ENCODE data around the gene DENND2C.

Gene DENND2C

DNA sequence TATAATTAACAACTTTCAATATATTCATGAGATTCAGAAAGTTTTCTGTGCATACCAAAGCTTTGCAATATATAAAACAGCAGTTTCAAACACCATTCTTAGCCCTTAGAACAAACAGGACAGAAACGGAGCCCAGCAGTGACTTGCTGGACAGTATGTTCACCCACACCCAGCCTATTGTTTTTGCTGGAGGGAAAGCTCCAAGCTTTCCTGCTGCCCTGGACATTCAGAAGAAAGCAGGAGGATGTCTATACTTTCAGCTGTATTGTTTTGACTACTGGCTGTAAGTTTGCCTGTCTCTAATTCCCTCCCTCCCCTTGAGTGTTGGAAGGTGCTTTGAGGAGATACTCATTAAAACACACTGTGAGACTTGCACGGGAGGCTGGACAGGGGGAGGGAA lies 9.6 kb downstream of the DENND2C start:
- no peaks in the 10 kb centered on the region for H3K4me1 Mint-ChIP-seq (ENCODE audit: low read depth)
- H3K27ac Mint-ChIP-seq = no peak overlapping the region
- H3K9me3 Mint-ChIP-seq (ENCODE audit: low read depth) = no peaks in the 10 kb centered on the region
- H3K27me3 Mint-ChIP-seq = peaks cover 10% of the 10 kb centered on the region
- H3K36me3 Mint-ChIP-seq = no peaks in the 10 kb centered on the region
- no peak overlapping the region for H3K4me3 Mint-ChIP-seq

GRCh38 chr1:114651893-114652292 lies 18.0 kb downstream of the DENND2C start:
- Mint-ChIP-seq H3K4me3 (no peak overlapping the region), H3K27ac (no peak overlapping the region), H3K9me3 (ENCODE audit: low read depth) (no peaks in the 10 kb centered on the region), H3K36me3 (no peaks in the 10 kb centered on the region), H3K27me3 (no peaks in the 10 kb centered on the region), H3K4me1 (ENCODE audit: low read depth) (no peaks in the 10 kb centered on the region)

DNA sequence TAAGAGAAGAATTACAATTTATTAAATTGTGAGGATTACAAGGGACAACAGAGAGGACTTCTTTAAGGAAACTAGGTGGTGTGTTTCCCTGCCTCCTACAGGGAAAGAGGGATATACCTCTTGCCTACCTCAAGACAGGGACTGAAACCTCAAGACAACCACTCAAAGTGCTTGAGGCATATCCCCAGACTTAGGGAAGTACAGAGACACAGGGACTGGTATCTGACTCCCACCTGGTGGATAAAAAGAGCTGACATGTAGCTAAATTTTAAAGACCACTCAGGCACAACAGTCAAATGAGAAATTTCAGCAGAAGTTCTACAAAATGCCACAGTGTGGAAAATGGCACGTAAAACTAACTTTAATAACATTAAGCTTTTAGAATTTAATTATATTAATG lies 21.3 kb downstream of the DENND2C start:
- H3K36me3 Mint-ChIP-seq = no peaks in the 10 kb centered on the region
- no peak overlapping the region for H3K27ac Mint-ChIP-seq
- no peaks in the 10 kb centered on the region for H3K27me3 Mint-ChIP-seq
- no peaks in the 10 kb centered on the region for H3K9me3 Mint-ChIP-seq (ENCODE audit: low read depth)
- no peaks in the 10 kb centered on the region for H3K4me1 Mint-ChIP-seq (ENCODE audit: low read depth)
- no peak overlapping the region for H3K4me3 Mint-ChIP-seq

DNA sequence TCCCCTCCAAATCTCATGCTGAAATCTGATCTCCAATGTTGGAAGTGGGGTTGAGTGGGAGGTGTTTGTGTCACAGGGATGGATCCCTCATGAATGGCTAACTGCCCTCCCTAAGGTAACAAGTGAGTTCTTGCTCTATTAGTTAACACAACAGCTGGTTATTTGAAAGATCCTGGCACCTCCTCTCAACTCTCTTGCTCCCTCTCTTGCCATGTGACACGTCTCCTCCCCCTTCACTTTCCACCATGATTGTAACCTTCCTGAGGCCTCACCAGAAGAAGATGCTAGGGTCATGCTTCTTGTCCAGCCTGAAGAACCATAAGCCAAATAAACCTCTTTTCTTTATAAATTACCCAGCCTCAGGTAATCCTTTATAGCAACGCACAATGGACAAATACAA lies 28.5 kb downstream of the DENND2C start:
- Mint-ChIP-seq H3K36me3 (no peaks in the 10 kb centered on the region), H3K4me3 (no peak overlapping the region), H3K27ac (no peak overlapping the region), H3K4me1 (ENCODE audit: low read depth) (no peaks in the 10 kb centered on the region), H3K27me3 (peaks cover 3% of the 10 kb centered on the region), H3K9me3 (ENCODE audit: low read depth) (no peaks in the 10 kb centered on the region)

- Mint-ChIP-seq H3K4me3 (no peak overlapping the region), H3K9me3 (ENCODE audit: low read depth) (no peaks in the 10 kb centered on the region), H3K4me1 (ENCODE audit: low read depth) (no peaks in the 10 kb centered on the region), H3K27me3 (peaks cover 6% of the 10 kb centered on the region), H3K36me3 (no peaks in the 10 kb centered on the region), H3K27ac (no peak overlapping the region)
These were observed 30.9 kb downstream of the DENND2C start for GRCh38 chr1:114638910-114639309.

DNA sequence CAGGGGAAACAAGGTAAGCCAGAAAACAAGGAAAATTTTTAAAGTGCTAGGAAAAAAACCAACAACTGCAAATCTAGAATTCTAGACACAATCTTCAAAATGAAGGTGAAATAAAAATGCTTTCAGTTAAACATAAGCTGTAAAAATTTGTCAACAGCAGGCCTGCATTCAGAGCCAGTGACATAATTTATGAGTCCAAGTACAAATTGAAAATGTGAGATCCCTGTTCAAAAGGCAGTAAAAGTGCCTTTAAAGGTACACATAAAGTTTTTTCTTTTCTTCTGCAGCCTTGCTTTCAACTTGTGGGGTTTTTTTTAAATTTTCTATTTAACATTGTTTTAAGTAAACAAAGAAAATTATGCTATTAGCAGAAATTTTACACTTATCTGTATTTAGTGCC lies 37.4 kb downstream of the DENND2C start:
- Mint-ChIP-seq H3K4me1 (ENCODE audit: low read depth) (no peaks in the 10 kb centered on the region), H3K4me3 (no peak overlapping the region), H3K27me3 (peaks cover 4% of the 10 kb centered on the region), H3K27ac (no peak overlapping the region), H3K9me3 (ENCODE audit: low read depth) (peaks cover 5% of the 10 kb centered on the region), H3K36me3 (peaks cover 3% of the 10 kb centered on the region)

DNA sequence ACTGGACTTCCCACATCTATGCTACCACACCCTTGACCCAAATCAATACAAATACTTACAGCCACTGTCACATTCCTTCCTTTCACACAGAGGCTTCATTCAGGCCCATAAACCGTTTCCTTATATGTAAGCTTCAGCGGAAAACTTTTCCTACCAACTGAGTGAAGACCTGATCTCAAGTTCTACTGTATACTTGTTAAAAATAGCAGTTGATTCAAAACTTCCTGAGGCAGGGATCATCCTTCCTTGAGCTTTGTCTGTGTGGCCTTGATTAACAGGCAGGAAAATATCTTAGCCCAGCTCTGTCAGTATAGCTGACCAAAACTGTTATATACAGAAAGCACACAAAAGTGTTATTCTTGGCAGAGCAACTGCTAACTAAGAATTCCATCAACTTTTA lies 42.7 kb downstream of the DENND2C start:
- Mint-ChIP-seq H3K9me3 (ENCODE audit: low read depth) (peaks cover 4% of the 10 kb centered on the region), H3K36me3 (peaks cover 3% of the 10 kb centered on the region), H3K4me1 (ENCODE audit: low read depth) (no peaks in the 10 kb centered on the region), H3K27ac (no peak overlapping the region), H3K4me3 (no peak overlapping the region), H3K27me3 (peaks cover 1% of the 10 kb centered on the region)

DNA sequence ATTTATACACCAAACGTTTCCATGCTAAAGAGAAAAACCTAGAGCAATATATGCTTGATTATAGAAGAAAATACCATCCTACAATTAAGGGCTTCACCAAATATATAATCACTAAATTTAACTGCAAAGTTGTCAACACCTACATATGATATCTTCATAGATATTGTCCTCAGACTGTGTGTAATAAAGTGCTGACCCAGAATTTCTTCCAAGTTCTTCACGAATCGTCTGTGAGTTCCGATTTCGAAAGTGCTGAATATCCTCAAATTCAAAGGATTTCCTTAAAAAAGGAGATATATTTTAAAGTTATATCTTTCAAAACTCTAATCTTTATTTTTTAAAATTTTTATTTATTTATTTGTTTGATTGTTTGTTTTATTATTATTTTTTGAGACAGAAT lies 46.5 kb downstream of the DENND2C start:
- H3K9me3 Mint-ChIP-seq (ENCODE audit: low read depth) = no peaks in the 10 kb centered on the region
- H3K4me3 Mint-ChIP-seq = no peak overlapping the region
- no peaks in the 10 kb centered on the region for H3K36me3 Mint-ChIP-seq
- H3K27ac Mint-ChIP-seq = no peak overlapping the region
- no peaks in the 10 kb centered on the region for H3K4me1 Mint-ChIP-seq (ENCODE audit: low read depth)
- H3K27me3 Mint-ChIP-seq = peaks cover 2% of the 10 kb centered on the region

GRCh38 chr1:114620419-114620818 lies 49.4 kb downstream of the DENND2C start:
- Mint-ChIP-seq H3K9me3 (ENCODE audit: low read depth) (no peaks in the 10 kb centered on the region), H3K27me3 (peaks cover 3% of the 10 kb centered on the region), H3K4me3 (no peak overlapping the region), H3K27ac (no peak overlapping the region), H3K4me1 (ENCODE audit: low read depth) (no peaks in the 10 kb centered on the region), H3K36me3 (peaks cover 3% of the 10 kb centered on the region)

DNA sequence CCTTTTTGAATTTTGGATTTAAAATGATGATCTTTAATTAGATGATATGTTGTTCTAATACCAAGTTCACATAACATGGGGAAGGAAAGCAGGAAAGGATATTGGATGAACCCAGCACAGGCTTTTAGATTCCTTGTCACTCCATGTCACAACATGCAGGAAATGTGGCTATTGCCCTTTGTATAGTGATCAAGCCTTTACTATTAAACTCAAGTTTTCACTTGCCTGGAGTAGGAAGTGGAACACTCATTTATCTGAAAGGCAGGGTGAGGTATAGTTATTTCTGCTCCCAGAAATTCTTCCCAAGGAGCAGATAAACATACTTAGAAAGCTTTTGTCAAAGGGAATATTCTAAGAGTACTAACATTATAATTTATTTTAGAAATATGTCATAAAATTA lies 51.2 kb downstream of the DENND2C start:
- Mint-ChIP-seq H3K27me3 (peaks cover 5% of the 10 kb centered on the region), H3K9me3 (ENCODE audit: low read depth) (no peaks in the 10 kb centered on the region), H3K36me3 (peaks cover 4% of the 10 kb centered on the region), H3K4me1 (ENCODE audit: low read depth) (no peaks in the 10 kb centered on the region), H3K27ac (no peak overlapping the region), H3K4me3 (no peak overlapping the region)

GRCh38 chr1:114610546-114611245 lies 59.2 kb downstream of the DENND2C start:
- peaks cover 7% of the 10 kb centered on the region for H3K27me3 Mint-ChIP-seq
- H3K4me1 Mint-ChIP-seq (ENCODE audit: low read depth) = no peaks in the 10 kb centered on the region
- H3K4me3 Mint-ChIP-seq = no peak overlapping the region
- no peaks in the 10 kb centered on the region for H3K9me3 Mint-ChIP-seq (ENCODE audit: low read depth)
- peaks cover 2% of the 10 kb centered on the region for H3K36me3 Mint-ChIP-seq
- no peak overlapping the region for H3K27ac Mint-ChIP-seq

GRCh38 chr1:114609826-114610225 lies 60.0 kb downstream of the DENND2C start:
- Mint-ChIP-seq H3K36me3 (no peaks in the 10 kb centered on the region), H3K4me3 (no peak overlapping the region), H3K9me3 (ENCODE audit: low read depth) (no peaks in the 10 kb centered on the region), H3K27me3 (peaks cover 4% of the 10 kb centered on the region), H3K4me1 (ENCODE audit: low read depth) (no peaks in the 10 kb centered on the region), H3K27ac (no peak overlapping the region)

DNA sequence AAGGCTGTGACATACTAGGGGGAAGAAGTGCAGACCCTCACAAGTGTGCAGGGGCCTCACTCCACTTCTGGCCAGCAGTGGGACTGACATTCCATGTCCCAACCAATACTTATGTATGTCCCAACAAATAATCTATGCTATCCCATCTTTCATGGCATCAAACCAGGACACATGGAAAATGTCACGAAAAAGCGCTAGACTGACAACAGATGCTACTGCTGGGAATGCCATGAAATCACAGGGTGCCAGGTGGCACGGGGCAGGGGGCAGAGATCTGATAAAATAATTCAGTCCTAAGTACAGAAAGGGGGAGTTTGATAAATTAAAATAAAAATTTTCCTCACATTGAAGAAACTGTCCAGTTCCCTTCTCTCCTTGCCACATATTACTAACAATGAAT lies 60.8 kb downstream of the DENND2C start:
- Mint-ChIP-seq H3K36me3 (no peaks in the 10 kb centered on the region), H3K4me3 (no peak overlapping the region), H3K9me3 (ENCODE audit: low read depth) (no peaks in the 10 kb centered on the region), H3K27ac (no peak overlapping the region), H3K27me3 (peaks cover 4% of the 10 kb centered on the region), H3K4me1 (ENCODE audit: low read depth) (no peaks in the 10 kb centered on the region)

GRCh38 chr1:114607223-114607622 lies 62.6 kb downstream of the DENND2C start:
- Mint-ChIP-seq H3K36me3 (no peaks in the 10 kb centered on the region), H3K4me1 (ENCODE audit: low read depth) (no peaks in the 10 kb centered on the region), H3K9me3 (ENCODE audit: low read depth) (no peaks in the 10 kb centered on the region), H3K27me3 (peaks cover 2% of the 10 kb centered on the region), H3K4me3 (no peak overlapping the region), H3K27ac (no peak overlapping the region)

DNA sequence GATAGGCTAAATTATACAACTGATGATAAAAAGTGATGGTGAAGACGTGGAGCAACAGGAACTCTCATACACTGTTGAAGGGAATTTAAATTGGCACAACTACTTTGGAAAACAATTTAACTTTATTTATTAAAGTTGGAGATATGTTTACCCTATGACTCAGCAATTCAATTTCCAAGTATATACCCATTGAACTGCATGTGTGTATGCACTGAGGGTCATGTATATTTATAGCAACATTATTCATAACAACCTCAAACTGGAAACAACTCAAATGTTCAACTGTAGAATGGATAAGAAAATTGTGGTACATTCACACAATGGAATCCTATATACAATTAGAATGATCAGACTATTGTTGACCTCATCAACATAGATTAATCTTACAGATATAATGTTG lies 71.9 kb downstream of the DENND2C start:
- H3K4me1 Mint-ChIP-seq (ENCODE audit: low read depth) = no peaks in the 10 kb centered on the region
- H3K36me3 Mint-ChIP-seq = peaks cover 2% of the 10 kb centered on the region
- no peak overlapping the region for H3K4me3 Mint-ChIP-seq
- H3K9me3 Mint-ChIP-seq (ENCODE audit: low read depth) = no peaks in the 10 kb centered on the region
- no peak overlapping the region for H3K27ac Mint-ChIP-seq
- H3K27me3 Mint-ChIP-seq = peaks cover 3% of the 10 kb centered on the region

GRCh38 chr1:114595602-114596001 lies 74.2 kb downstream of the DENND2C start:
- H3K9me3 Mint-ChIP-seq (ENCODE audit: low read depth) = no peaks in the 10 kb centered on the region
- H3K4me3 Mint-ChIP-seq = no peak overlapping the region
- no peaks in the 10 kb centered on the region for H3K4me1 Mint-ChIP-seq (ENCODE audit: low read depth)
- H3K27me3 Mint-ChIP-seq = peaks cover 7% of the 10 kb centered on the region
- peaks cover 2% of the 10 kb centered on the region for H3K36me3 Mint-ChIP-seq
- no peak overlapping the region for H3K27ac Mint-ChIP-seq

Data from activated naive CD8-positive, alpha-beta T cell (primary cell).